H9 (cell line): ENCODE results near the gene KCNJ15. TPM values are rescaled to one million over a fixed set of nuclear protein-coding genes. Genes with fewer than 3 reads are reported as not detected.

ENCODE experiments used
- DNase-seq: peaks from one replicate; pipeline ENCODE4 v3.0.0-alpha.2; 2017
- H2AFZ ChIP-seq: one replicate; pipeline ENCODE4 v1.6.1; 2013; ENCODE audit warnings: mild to moderate bottlenecking, low read length, control low read depth, moderate library complexity
- H2AK5ac ChIP-seq: 2 replicates; pipeline ENCODE4 v1.6.1; 2013; ENCODE audit warnings: low read length, control low read depth, mixed read lengths; ENCODE audit not compliant: insufficient read length
- H2BK120ac ChIP-seq: one replicate; pipeline ENCODE4 v1.6.1; 2013; ENCODE audit warnings: low read depth, mild to moderate bottlenecking, low read length, control low read depth, inconsistent platforms; ENCODE audit not compliant: poor library complexity, severe bottlenecking
- H2BK12ac ChIP-seq: 2 replicates; pipeline ENCODE4 v1.6.1; 2013; ENCODE audit warnings: low read length, control low read depth, mixed read lengths, low read depth; ENCODE audit not compliant: insufficient read length
- H2BK15ac ChIP-seq: 2 replicates; pipeline ENCODE4 v1.6.1; 2013; ENCODE audit warnings: low read depth, low read length, control low read depth
- H2BK20ac ChIP-seq: one replicate; pipeline ENCODE4 v1.6.1; 2013; ENCODE audit warnings: low read depth, mild to moderate bottlenecking, low read length, control low read depth, inconsistent platforms; ENCODE audit not compliant: poor library complexity, severe bottlenecking
- H2BK5ac ChIP-seq: 2 replicates; pipeline ENCODE4 v1.6.1; 2013; ENCODE audit warnings: low read length, control low read depth, mixed read lengths; ENCODE audit not compliant: insufficient read length
- H3K14ac ChIP-seq: 2 replicates; pipeline ENCODE4 v1.6.1; 2013; ENCODE audit warnings: low read length, control low read depth; ENCODE audit not compliant: insufficient read depth
- H3K18ac ChIP-seq: 2 replicates; pipeline ENCODE4 v1.6.1; 2013; ENCODE audit warnings: low read depth, mild to moderate bottlenecking, mixed read lengths, low read length, control low read depth; ENCODE audit not compliant: insufficient read length
- H3K23ac ChIP-seq: 2 replicates; pipeline ENCODE4 v1.6.1; 2013; ENCODE audit warnings: low read length, control low read depth, mixed read lengths, low read depth; ENCODE audit not compliant: insufficient read length
- H3K23me2 ChIP-seq: 2 replicates; pipeline ENCODE4 v1.6.1; 2013; ENCODE audit warnings: low read depth, mild to moderate bottlenecking, mixed read lengths, low read length, control low read depth; ENCODE audit not compliant: insufficient read length, poor library complexity, severe bottlenecking
- H3K27ac ChIP-seq: 2 replicates; pipeline ENCODE4 v1.5.1; 2013; ENCODE audit warnings: low read length, control low read depth, mixed read lengths, low read depth; ENCODE audit not compliant: insufficient read length
- H3K27me3 ChIP-seq: 2 replicates; pipeline ENCODE4 v1.6.1; 2013; ENCODE audit warnings: low read length, control low read depth, inconsistent platforms; ENCODE audit not compliant: insufficient read depth
- H3K4ac ChIP-seq: 2 replicates; pipeline ENCODE4 v1.6.1; 2013; ENCODE audit warnings: low read depth, mild to moderate bottlenecking, control low read depth, inconsistent platforms, low read length, moderate library complexity
- H3K4me1 ChIP-seq: 2 replicates; pipeline ENCODE4 v1.6.1; 2013; ENCODE audit warnings: low read length, control low read depth, inconsistent platforms; ENCODE audit not compliant: insufficient read depth
- H3K4me2 ChIP-seq: 2 replicates; pipeline ENCODE4 v1.6.1; 2013; ENCODE audit warnings: low read length, control low read depth, mixed read lengths; ENCODE audit not compliant: insufficient read length, insufficient read depth
- H3K56ac ChIP-seq: 2 replicates; pipeline ENCODE4 v1.6.1; 2013; ENCODE audit warnings: low read depth, mild to moderate bottlenecking, mixed read lengths, low read length, control low read depth; ENCODE audit not compliant: insufficient read length
- H3K79me1 ChIP-seq: 2 replicates; pipeline ENCODE4 v1.6.1; 2013; ENCODE audit warnings: low read depth, mild to moderate bottlenecking, moderate library complexity, low read length, control low read depth, inconsistent platforms; ENCODE audit not compliant: insufficient read depth, poor library complexity, severe bottlenecking
- H3K79me2 ChIP-seq: 2 replicates; pipeline ENCODE4 v1.6.1; 2013; ENCODE audit warnings: low read length, control low read depth, inconsistent platforms; ENCODE audit not compliant: insufficient read depth
- H3K9ac ChIP-seq: 2 replicates; pipeline ENCODE4 v1.6.1; 2013; ENCODE audit warnings: low read length, control low read depth, mixed read lengths; ENCODE audit not compliant: insufficient read length; ENCODE audit errors: extremely low read depth
- H3K9me3 ChIP-seq: one replicate; pipeline ENCODE4 v1.6.1; 2013; ENCODE audit warnings: low read depth, low read length, inconsistent platforms; ENCODE audit not compliant: control insufficient read depth
- H3T11ph ChIP-seq: one replicate; pipeline ENCODE4 v1.6.1; 2013; ENCODE audit warnings: mild to moderate bottlenecking, low read length, control low read depth, inconsistent platforms
- H4K20me1 ChIP-seq: one replicate; pipeline ENCODE4 v1.6.1; 2013; ENCODE audit not compliant: control insufficient read depth, insufficient read length, insufficient read depth
- H4K5ac ChIP-seq: 2 replicates; pipeline ENCODE4 v1.6.1; 2013; ENCODE audit warnings: low read depth, mild to moderate bottlenecking, mixed read lengths, low read length, control low read depth; ENCODE audit not compliant: insufficient read length
- H4K8ac ChIP-seq: replicated peaks from 2 replicates; pipeline ENCODE4 v1.6.1; 2013; ENCODE audit warnings: low read length, control low read depth, mixed read lengths, low read depth; ENCODE audit not compliant: insufficient read length
- H4K91ac ChIP-seq: 2 replicates; pipeline ENCODE4 v1.6.1; 2013; ENCODE audit warnings: low read depth, mild to moderate bottlenecking, moderate library complexity, mixed read lengths, low read length, control low read depth; ENCODE audit not compliant: insufficient read length
- H3K27ac Mint-ChIP-seq, 3 experiments: 2 replicates in 2 of 3; 3 replicates in 1 of 3; pipeline ENCODE4 v1.8.0; 2020 to 2021; ENCODE audit warnings: mixed read lengths in 3 of 3, mild to moderate bottlenecking in 1 of 3, moderate library complexity in 1 of 3
- H3K27me3 Mint-ChIP-seq: 2 replicates; pipeline ENCODE4 v1.8.0; 2021; ENCODE audit warnings: low read depth, mild to moderate bottlenecking, moderate library complexity, mixed read lengths
- H3K36me3 Mint-ChIP-seq, 3 experiments: 2 replicates in 2 of 3; 3 replicates in 1 of 3; pipeline ENCODE4 v1.8.0; 2020 to 2021; ENCODE audit warnings: low read depth in 3 of 3, mixed read lengths in 3 of 3; ENCODE audit not compliant: insufficient read depth in 1 of 3
- H3K4me1 Mint-ChIP-seq, 2 experiments: 2 replicates each; pipeline ENCODE4 v1.8.0; 2020; ENCODE audit warnings: mixed read lengths in 2 of 2
- H3K4me3 Mint-ChIP-seq, 2 experiments: 2 replicates in 1 of 2; 3 replicates in 1 of 2; pipeline ENCODE4 v1.8.0; 2020 to 2021; ENCODE audit warnings: mild to moderate bottlenecking in 2 of 2, mixed read lengths in 2 of 2, moderate library complexity in 1 of 2
- H3K9me3 Mint-ChIP-seq, 2 experiments: 2 replicates in 1 of 2; 3 replicates in 1 of 2; pipeline ENCODE4 v1.8.0; 2020; ENCODE audit warnings: mild to moderate bottlenecking in 2 of 2, mixed read lengths in 2 of 2, moderate library complexity in 1 of 2
- CTCF ChIP-seq: fragments of 200-600 bp; sonication (generic); conservative IDR thresholded peaks from 3 replicates; pipeline ENCODE4 v1.8.0; 2021; ENCODE audit warnings: antibody characterized with exemption, mild to moderate bottlenecking
- WGBS: extraction: QIAGEN DNeasy Blood & Tissue Kit; methylation state at CpG from one replicate; pipeline ENCODE4 v1.1.7; 2013; ENCODE audit warnings: missing lambda C conversion rate, low lambda C conversion rate, mixed read lengths; ENCODE audit not compliant: insufficient read length; ENCODE audit errors: extremely low coverage; 5-methylcytosine and 5-hydroxymethylcytosine counted together
- total RNA-seq: library from RNA; stranded (reverse); gene quantifications from 2 replicates; pipeline ENCODE4 v1.2.1, GENCODE V29; 2021

The KCNJ15 gene
- total RNA-seq, 1 experiment from 2014 or later = not detected

GRCh38 chr21:38257667-38258066, 876 bp downstream of the KCNJ15 start:
- H3K36me3 Mint-ChIP-seq = no peaks in the 10 kb centered on the region
- no peak overlapping the region for H2AFZ ChIP-seq
- no peak overlapping the region for H4K8ac ChIP-seq
- H3K27ac Mint-ChIP-seq = no peak overlapping the region
- no peak for TF ChIP-seq CTCF
- no peaks in the 10 kb centered on the region for H3K9me3 ChIP-seq
- H3K79me1 ChIP-seq = no peaks in the 10 kb centered on the region
- no peaks in the 10 kb centered on the region; the same call in 1 of the 2 replicates for H3K27me3 Mint-ChIP-seq
- H2BK20ac ChIP-seq = no peak overlapping the region
- no peak overlapping the region for H3K18ac ChIP-seq
- no CpG with 5 or more reads among the region's 5 CpGs for WGBS
- H3K4me1 ChIP-seq = no peaks in the 10 kb centered on the region
- H3K9me3 Mint-ChIP-seq = no peaks in the 10 kb centered on the region
- H2BK12ac ChIP-seq = no peak overlapping the region
- H2BK15ac ChIP-seq = no peak overlapping the region
- H4K5ac ChIP-seq = no peak overlapping the region
- no peak overlapping the region for H3K4ac ChIP-seq
- no peaks in the 10 kb centered on the region for H3K23me2 ChIP-seq
- H3K79me2 ChIP-seq = no peaks in the 10 kb centered on the region
- H2BK5ac ChIP-seq = no peak overlapping the region
- no peak overlapping the region for H3K4me3 Mint-ChIP-seq
- H4K91ac ChIP-seq = no peak overlapping the region
- no peak overlapping the region for H3T11ph ChIP-seq
- H3K56ac ChIP-seq = no peak overlapping the region
- H3K9ac ChIP-seq = no peak overlapping the region
- peaks cover 5 to 6% of the 10 kb centered on the region in 2 experiments; a peak in 3 of 4 replicates for H3K4me1 Mint-ChIP-seq
- H3K27ac ChIP-seq = no peak overlapping the region
- DNase-seq = no peak
- H3K4me2 ChIP-seq = no peak overlapping the region
- no peak overlapping the region for H3K14ac ChIP-seq
- no peaks in the 10 kb centered on the region for H3K27me3 ChIP-seq
- H4K20me1 ChIP-seq = no peaks in the 10 kb centered on the region
- H3K23ac ChIP-seq = no peak overlapping the region
- no peak overlapping the region for H2AK5ac ChIP-seq
- no peak overlapping the region for H2BK120ac ChIP-seq
